SJSA1 (cell line): ENCODE measurements around the gene NDUFS3. TPM values are rescaled to one million over a fixed set of nuclear protein-coding genes. Genes with fewer than 3 reads are reported as not detected.
"Not testable (repeated sequence)": the region's sequence is repeated elsewhere in the genome, so short reads cannot be mapped to it uniquely, and the experiment has no call there.

Experiments
- DNase-seq, 2 experiments: peaks; one replicate each; pipeline ENCODE4 v3.0.0-alpha.2; 2015 to 2020; ENCODE audit warnings: low spot score in 2 of 2, low read depth in 1 of 2
- H3K27ac ChIP-seq: fragments of 250-450 bp; sonication (Bioruptor Pico); 2 replicates; pipeline ENCODE4 v1.5.1; 2020; ENCODE audit warnings: mild to moderate bottlenecking, moderate library complexity
- H3K27me3 ChIP-seq: fragments of 250-450 bp; sonication (Bioruptor Pico); replicated peaks from 2 replicates; pipeline ENCODE4 v1.5.1; 2020; ENCODE audit warnings: mild to moderate bottlenecking, moderate library complexity
- H3K36me3 ChIP-seq: fragments of 250-450 bp; sonication (Bioruptor Pico); 2 replicates; pipeline ENCODE4 v1.5.1; 2020; ENCODE audit warnings: mild to moderate bottlenecking
- H3K4me1 ChIP-seq: fragments of 250-450 bp; sonication (Bioruptor Pico); replicated peaks from 2 replicates; pipeline ENCODE4 v1.6.1; 2021; ENCODE audit warnings: mild to moderate bottlenecking
- H3K4me3 ChIP-seq: fragments of 250-450 bp; sonication (Bioruptor Pico); 2 replicates; pipeline ENCODE4 v1.5.1; 2020; ENCODE audit warnings: mild to moderate bottlenecking
- H3K9me3 ChIP-seq: fragments of 250-450 bp; sonication (Bioruptor Pico); replicated peaks from 2 replicates; pipeline ENCODE4 v1.5.1; 2020; ENCODE audit warnings: mild to moderate bottlenecking
- total RNA-seq: library from RNA; depleted of rRNA; stranded (reverse); fragments of >200 nt; shearing (Covaris generic); gene quantifications from 2 replicates; pipeline ENCODE4 v1.2.3, GENCODE V29; 2014; rRNA removed

Gene NDUFS3
- 101 and 123 TPM in 2 replicates for total RNA-seq

DNA sequence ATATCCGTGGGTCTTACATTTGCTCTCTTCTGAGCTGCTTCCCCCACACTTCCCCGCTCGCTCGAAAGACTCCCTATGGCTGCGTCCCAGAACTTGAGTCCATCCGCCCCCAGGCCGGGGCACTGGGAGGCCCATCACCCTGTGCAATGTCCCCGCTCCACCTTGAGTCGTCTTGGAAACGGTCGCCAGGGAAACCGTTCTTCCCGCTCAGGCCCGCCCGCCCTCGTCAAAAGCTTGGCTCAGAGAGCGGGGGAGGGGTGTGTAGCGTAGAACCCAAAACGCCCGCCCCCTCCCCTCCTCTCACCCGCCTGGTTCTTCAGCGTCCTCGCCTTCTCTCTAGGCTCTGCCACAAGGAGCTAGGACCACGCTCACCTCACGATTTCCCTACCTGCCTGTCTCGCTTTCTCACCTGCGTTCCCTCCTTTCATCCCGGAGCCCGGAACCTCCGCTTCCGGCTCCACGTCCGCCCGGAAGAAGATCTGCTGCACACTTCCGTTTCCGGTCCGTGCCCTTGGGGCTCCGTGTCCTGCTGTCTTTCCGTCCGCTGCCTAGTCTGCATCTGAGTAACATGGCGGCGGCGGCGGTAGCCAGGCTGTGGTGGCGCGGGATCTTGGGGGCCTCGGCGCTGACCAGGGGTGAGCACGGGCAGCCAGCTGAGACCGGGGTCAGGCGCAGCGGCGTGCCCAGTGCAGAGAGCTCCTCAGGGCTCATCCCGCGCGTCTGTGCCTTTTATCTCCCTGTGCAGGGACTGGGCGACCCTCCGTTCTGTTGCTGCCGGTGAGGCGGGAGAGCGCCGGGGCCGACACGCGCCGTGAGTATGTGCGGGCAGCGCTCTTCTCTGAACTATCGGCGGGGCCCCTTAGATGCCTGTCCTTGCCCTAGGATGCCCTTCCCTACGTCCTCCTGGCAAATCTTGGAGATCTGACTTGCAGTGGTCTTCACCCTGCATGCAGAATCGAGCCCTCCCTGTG, at the start of gene NDUFS3, which contains the start of gene KBTBD4:
TSS of gene NDUFS3 (plus strand) at position 551 of the 971 bp plus-strand sequence. CDS start at position 569, 18 bp downstream.
TSS of gene KBTBD4 (minus strand) at position 447 of the 971 bp plus-strand sequence. CDS start at position 428, 19 bp downstream.
- H3K36me3 ChIP-seq = peaks cover 84% of the 10 kb centered on the region

DNA sequence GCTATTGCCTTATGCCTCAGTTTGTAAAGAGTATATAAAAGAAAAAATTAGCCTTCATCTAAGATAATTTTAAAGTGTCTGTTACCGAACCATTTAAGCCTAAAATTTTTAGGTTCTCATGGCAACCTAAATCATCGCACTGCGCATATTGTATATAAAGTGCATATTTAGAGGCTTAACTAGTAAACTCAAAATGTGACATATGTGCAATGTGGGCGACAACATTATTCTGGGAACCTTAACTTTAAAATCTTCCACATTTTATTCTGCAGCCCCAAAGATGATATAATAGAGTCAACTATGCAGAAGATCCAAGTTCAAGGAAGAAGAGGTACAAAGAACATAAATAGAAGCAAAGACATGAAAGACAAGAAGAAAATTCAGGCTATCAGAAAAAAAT, 48.9 kb upstream of the NDUFS3 start:
- no peak overlapping the region for H3K4me3 ChIP-seq
- peaks cover 10% of the 10 kb centered on the region for H3K4me1 ChIP-seq
- H3K27me3 ChIP-seq = no peaks in the 10 kb centered on the region
- no peak for DNase-seq
- no peaks in the 10 kb centered on the region for H3K9me3 ChIP-seq
- peaks cover 23% of the 10 kb centered on the region; the same call in 1 of the 2 replicates for H3K36me3 ChIP-seq
- H3K27ac ChIP-seq = no peak overlapping the region

More for the DNA sequence above, at the start of gene NDUFS3, which contains the start of gene KBTBD4:
- peak within 1 kb of the TSS; percentile 83 for H3K4me3 ChIP-seq
- H3K27me3 ChIP-seq = no peaks in the 10 kb centered on the region
- H3K9me3 ChIP-seq = no peaks in the 10 kb centered on the region
- peaks cover 11% of the 10 kb centered on the region for H3K4me1 ChIP-seq
- peak within 1 kb of the TSS; percentile 61 for H3K27ac ChIP-seq
- DNase-seq = peak; percentile 86 to 92

DNA sequence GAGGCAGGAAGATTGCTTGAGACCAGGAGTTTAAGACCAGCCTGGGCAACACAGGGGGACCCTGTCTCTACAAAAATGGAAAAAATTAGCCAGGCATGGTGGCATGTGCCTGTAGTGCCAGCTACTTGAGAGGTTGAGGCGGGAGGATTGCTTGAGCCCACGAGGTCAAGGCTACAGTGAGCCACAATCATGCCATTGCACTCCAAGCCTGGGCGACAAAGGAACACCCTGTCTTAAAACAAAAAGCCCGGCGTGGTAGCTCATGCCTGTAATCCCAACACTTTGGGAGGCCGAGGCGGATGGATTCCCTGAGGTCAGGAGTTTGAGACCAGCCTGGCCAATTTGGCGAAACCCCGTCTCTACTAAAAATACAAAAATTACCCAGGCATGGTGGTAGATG, 48.2 kb upstream of the NDUFS3 start:
- DNase-seq, H3K4me3 ChIP-seq, H3K9me3 ChIP-seq, H3K4me1 ChIP-seq, H3K27me3 ChIP-seq, H3K27ac ChIP-seq: not testable (repeated sequence)
- H3K36me3 ChIP-seq = peaks cover 27% of the 10 kb centered on the region; the same call in 1 of the 2 replicates

DNA sequence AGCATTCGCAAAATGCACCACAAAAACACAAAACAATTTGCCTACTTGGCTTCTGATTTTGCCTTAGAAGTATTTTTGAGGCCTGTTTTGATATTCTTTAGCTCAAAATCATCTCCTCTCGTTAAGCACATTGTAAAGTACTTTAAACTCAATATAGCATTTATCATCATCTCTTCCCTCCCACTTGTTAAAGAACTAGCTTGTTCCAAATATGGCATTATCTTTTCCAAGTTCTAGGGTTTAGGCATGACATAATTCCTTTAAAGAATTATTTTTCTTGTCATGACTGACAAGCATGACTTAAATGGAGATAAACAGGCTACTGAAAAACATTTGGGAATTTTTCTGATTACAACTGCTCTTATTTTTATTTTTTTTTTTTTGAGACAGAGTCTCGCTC, 47.2 kb upstream of the NDUFS3 start:
- Histone ChIP-seq H3K4me3 (no peak overlapping the region), H3K27ac (no peak overlapping the region), H3K36me3 (peaks cover 30% of the 10 kb centered on the region), H3K9me3 (no peaks in the 10 kb centered on the region), H3K27me3 (no peaks in the 10 kb centered on the region), H3K4me1 (0 out of 2 replicates have a peak, but pooled peaks cover 3% of the 10 kb centered on the region)
- DNase-seq = no peak

DNA sequence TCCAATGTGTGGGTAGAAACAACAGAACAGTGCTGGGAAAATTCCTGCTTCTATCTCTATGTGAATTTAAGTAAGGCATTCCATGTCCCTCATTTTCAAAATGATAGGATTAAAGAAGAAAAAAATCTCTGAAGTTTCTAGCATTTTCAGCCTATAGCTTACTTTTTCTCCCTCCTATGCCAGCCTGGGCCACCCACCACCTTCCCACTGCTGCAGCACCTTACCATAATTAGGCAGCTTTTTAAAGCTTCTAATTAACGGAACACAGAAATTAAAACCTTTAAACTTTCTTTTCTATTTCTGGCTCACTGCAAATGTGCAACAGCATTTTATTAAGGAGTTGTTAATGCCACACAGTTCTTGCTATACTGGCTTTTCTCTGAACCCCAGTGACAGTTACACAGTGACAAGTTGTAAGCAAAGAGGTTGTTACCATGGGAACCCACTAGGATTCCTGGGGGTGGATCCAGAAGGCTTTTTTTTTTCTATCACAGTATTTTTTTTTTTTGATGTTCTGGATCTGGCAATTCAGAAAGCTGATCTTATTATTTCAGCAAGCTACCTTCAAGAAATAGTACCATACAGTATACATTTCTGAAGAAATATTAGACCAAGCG, 46.2 kb upstream of the NDUFS3 start:
- Histone ChIP-seq H3K4me3 (no peak overlapping the region), H3K27me3 (no peaks in the 10 kb centered on the region), H3K9me3 (no peaks in the 10 kb centered on the region), H3K4me1 (0 out of 2 replicates have a peak, but pooled peaks cover 3% of the 10 kb centered on the region), H3K27ac (no peak overlapping the region), H3K36me3 (peaks cover 30% of the 10 kb centered on the region)
- DNase-seq = no peak

DNA sequence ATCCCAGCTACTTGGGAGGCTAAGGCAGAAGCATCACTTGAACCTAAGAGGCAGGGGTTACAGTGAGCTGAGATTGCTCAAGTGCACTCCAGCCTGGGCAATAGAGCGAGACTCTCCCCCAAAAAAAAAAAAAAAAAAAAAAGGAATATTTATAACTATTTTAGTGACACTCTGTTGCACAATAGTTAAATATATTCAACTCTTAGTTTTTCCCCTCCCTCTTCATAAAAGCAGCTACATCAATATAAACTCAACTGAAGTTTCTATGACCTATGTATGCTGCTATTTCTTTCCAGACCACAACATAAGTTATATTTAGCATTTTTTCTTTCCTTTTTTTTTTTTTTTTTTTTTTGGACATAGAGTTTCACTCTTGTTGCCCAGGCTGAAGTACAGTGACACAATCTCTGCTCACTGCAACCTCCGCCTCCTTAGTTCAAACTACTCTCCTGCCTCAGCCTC, 45.2 kb upstream of the NDUFS3 start:
- no peaks in the 10 kb centered on the region for H3K9me3 ChIP-seq
- no peak overlapping the region for H3K27ac ChIP-seq
- no peaks in the 10 kb centered on the region for H3K27me3 ChIP-seq
- peaks cover 30% of the 10 kb centered on the region for H3K36me3 ChIP-seq
- H3K4me1 ChIP-seq = peaks cover 11% of the 10 kb centered on the region
- H3K4me3 ChIP-seq = no peak overlapping the region
- DNase-seq = no peak

DNA sequence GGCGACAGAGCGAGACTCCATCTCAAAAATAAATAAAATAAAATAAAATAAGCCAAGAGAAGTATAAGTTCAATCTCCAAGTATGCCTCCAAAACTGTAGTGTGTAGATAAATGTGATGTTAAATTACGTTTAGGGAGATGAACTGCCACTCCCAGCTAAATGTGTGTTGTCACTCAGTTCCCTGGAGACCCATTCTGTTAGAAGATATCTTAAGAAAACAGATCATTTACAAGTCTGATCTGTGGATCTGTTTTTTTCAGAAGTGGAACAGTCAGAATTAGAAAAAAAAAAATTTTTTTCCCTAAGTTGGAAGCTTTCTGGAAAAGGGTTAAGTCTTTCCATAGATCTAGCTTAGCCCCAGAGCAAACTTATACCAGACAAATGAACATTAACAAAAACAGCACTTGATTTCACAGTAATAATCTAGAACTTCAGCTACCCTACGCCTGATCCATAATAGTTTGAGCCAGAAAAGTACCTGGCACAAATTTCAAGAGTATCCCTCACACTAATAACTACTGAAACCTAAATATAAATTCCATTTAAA, 44.1 kb upstream of the NDUFS3 start:
- no peak for DNase-seq
- Histone ChIP-seq H3K4me1 (peaks cover 21% of the 10 kb centered on the region), H3K27ac (no peak overlapping the region), H3K36me3 (peaks cover 32% of the 10 kb centered on the region), H3K4me3 (no peak overlapping the region), H3K9me3 (no peaks in the 10 kb centered on the region), H3K27me3 (no peaks in the 10 kb centered on the region)

DNA sequence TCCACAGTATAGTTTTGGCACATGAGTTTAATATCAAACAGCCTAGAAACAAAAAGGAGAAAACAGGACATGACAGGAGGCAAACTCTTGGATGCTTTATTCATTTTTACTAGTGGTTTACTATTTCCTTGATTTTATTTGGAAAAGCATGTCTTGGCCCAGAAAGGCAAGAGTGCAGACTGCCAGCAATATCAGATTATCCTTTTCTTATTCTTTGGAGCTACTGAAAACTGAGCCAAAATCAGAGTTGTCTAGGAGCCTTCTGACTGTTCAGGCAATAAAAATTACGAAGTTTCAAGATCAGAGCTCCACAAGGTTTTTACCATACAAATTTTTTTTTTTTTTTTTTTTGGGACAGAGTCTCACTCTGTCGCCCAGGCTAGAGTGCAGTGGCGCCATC, 42.0 kb upstream of the NDUFS3 start:
- no peak overlapping the region for H3K4me3 ChIP-seq
- no peak for DNase-seq
- no peaks in the 10 kb centered on the region for H3K27me3 ChIP-seq
- H3K27ac ChIP-seq = no peak overlapping the region
- peaks cover 37% of the 10 kb centered on the region for H3K4me1 ChIP-seq
- H3K9me3 ChIP-seq = no peaks in the 10 kb centered on the region
- H3K36me3 ChIP-seq = peaks cover 24% of the 10 kb centered on the region

DNA sequence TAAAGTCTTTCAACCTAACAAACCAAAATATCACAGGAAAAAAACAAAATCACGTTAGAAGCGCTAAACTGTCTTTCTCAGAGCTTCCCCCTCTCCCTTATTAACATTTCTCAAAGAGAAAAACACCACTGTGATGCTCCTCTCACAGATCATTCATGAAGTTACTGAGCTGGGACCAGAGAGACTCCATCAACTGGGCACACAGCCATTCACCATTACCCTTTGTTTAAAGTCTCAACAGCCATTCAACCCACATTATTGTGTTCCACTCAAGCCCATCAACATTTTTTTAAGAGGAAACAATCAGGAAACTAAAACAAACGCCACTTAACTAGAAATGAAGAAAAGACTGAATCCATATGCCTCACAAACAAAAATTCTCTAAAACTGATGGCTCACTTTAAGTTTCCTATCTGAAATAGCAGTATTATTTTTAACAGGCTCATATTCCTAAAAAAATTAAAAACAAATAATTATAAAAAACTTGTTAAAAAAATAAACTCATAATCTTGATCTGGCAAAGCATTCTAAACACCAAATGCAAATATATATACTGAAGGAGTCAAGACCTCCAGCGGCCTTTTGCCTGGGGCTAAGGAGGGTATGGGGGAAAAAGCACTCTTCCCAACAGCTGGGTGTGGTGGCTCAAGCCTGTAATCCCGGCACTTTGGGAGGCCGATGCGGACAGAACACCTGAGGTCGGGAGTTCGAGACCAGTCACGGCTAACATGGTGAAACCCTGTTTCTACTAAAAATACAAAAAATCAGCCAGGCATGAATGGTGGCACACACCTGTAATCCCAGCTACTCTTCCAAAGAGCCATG, 39.9 kb upstream of the NDUFS3 start:
- Histone ChIP-seq H3K4me1 (peaks cover 37% of the 10 kb centered on the region), H3K9me3 (no peaks in the 10 kb centered on the region), H3K36me3 (peaks cover 20% of the 10 kb centered on the region), H3K27me3 (no peaks in the 10 kb centered on the region), H3K4me3 (no peak overlapping the region), H3K27ac (peak overlapping the region; percentile 17)
- peak; percentile 51 to 54 for DNase-seq

DNA sequence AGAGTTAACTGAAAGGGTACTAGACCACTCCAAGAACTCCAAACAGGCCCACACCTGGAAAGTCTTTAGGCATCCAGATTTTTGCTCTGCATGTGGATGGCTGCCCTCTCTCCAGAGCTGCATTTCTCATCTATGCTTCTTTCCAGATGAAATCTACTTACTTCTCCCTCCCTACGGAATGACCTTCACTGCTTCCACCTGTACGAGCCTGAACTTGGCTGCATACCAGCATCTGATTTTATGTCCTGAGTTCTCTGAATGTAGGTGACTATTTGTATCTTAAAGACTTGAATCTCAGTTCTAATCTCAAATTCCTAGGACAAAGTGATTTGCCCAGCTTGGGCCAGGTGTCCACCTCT, 39.2 kb upstream of the NDUFS3 start:
- Histone ChIP-seq H3K4me3 (no peak overlapping the region), H3K27me3 (no peaks in the 10 kb centered on the region), H3K27ac (peak overlapping the region; percentile 17), H3K4me1 (peaks cover 37% of the 10 kb centered on the region), H3K9me3 (no peaks in the 10 kb centered on the region), H3K36me3 (peaks cover 23% of the 10 kb centered on the region)
- DNase-seq = no peak

DNA sequence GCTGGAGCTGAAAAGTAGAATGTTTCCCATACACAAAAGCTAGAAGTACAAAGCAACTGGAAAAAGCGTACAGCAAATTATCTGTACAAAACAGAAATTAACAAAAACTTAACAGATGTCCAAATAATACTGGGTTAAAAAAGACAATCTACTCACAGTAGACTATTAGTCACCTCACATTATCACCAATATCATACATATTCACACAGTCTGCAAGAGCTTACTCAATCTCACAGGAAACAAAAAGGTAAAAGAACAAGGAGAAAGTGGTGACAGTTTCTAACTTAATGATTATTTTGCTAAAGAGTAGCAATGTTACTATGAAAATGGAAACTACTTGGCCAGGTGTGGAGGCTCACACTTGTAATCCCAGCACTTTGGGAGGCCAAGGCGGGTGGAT, 37.8 kb upstream of the NDUFS3 start:
- H3K27me3 ChIP-seq = no peaks in the 10 kb centered on the region
- H3K9me3 ChIP-seq = no peaks in the 10 kb centered on the region
- H3K27ac ChIP-seq = 0 out of 2 replicates have a peak overlapping the region, but pooled peaks have one; percentile 16
- peaks cover 37% of the 10 kb centered on the region for H3K4me1 ChIP-seq
- DNase-seq = no peak
- H3K4me3 ChIP-seq = no peak overlapping the region
- H3K36me3 ChIP-seq = peaks cover 19% of the 10 kb centered on the region

DNA sequence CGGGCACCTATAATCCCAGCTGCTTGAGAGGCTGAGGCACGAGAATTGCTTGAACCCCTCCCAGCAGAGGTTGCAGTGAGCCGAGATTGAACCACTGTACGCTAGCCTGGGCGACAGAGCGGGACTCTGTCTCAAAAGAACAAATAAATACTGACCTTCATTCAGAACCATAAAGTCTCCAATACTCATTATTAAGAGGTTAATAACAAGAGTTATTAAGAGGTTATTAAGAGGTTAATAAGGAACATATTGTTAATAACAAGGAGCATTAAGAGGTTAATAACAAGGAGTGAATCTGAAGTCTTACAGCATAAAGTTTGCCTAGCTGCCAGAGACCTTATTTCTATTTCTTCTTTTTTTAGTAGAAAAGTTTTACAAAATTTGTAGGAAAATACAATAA, 33.6 kb upstream of the NDUFS3 start:
- Histone ChIP-seq H3K4me1 (peaks cover 13% of the 10 kb centered on the region), H3K27ac (no peak overlapping the region), H3K9me3 (no peaks in the 10 kb centered on the region), H3K27me3 (no peaks in the 10 kb centered on the region), H3K36me3 (peaks cover 28% of the 10 kb centered on the region), H3K4me3 (no peak overlapping the region)
- DNase-seq = no peak

DNA sequence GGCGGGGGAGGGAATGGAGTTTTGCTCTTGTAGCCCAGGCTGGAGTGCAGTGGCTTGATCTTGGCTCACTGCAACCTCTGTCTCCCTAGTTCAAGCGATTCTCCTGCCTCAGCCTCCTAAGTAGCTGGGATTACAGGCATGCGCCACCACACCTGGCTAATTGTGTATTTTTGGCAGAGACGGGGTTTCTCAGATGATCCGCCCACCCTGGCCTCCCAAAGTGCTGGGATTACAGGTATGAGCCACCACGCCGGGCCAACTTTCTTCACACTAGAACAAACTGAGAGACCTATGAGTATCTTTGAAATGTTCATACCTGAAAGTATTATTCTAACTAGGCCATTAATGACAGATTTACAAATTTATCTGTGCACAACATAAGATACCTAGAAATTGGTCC, 32.6 kb upstream of the NDUFS3 start:
- DNase-seq, H3K27ac ChIP-seq, H3K27me3 ChIP-seq, H3K9me3 ChIP-seq, H3K4me1 ChIP-seq, H3K4me3 ChIP-seq: not testable (repeated sequence)
- H3K36me3 ChIP-seq = peaks cover 36% of the 10 kb centered on the region
